RWPE2 (cell line): ENCODE results near the gene PCSK4.
"Not testable (repeated sequence)": the region's sequence is repeated elsewhere in the genome, so short reads cannot be mapped to it uniquely, and the experiment has no call there.

Experiments
- ATAC-seq: fragments of 200-7000 bp; cut with Tn5 transposase; 3 replicates; pipeline ENCODE4 v1.9.1; 2021; ENCODE audit warnings: low read depth
- DNase-seq: peaks from one replicate; pipeline ENCODE4 v3.0.0-alpha.2; 2020; ENCODE audit warnings: low spot score
- H3K27ac ChIP-seq: fragments of 450-650 bp; 2 replicates; pipeline ENCODE4 v1.5.1; 2017; ENCODE audit warnings: mild to moderate bottlenecking; ENCODE audit not compliant: poor library complexity, severe bottlenecking
- H3K27me3 ChIP-seq: fragments of 250-450 bp; sonication (Bioruptor Pico); 2 replicates; pipeline ENCODE4 v1.5.1; 2021; ENCODE audit warnings: mild to moderate bottlenecking, moderate library complexity; ENCODE audit not compliant: insufficient read depth, poor library complexity, severe bottlenecking
- H3K36me3 ChIP-seq: fragments of 250-450 bp; sonication (Bioruptor Pico); 2 replicates; pipeline ENCODE4 v1.5.1; 2020; ENCODE audit warnings: low read depth, mild to moderate bottlenecking, moderate library complexity
- H3K4me1 ChIP-seq: fragments of 250-450 bp; sonication (Bioruptor Pico); 2 replicates; pipeline ENCODE4 v1.5.1; 2021; ENCODE audit warnings: mild to moderate bottlenecking, moderate library complexity; ENCODE audit not compliant: insufficient read depth, poor library complexity, severe bottlenecking
- H3K4me3 ChIP-seq: fragments of 250-450 bp; sonication (Bioruptor Pico); 2 replicates; pipeline ENCODE4 v1.5.1; 2021; ENCODE audit warnings: mild to moderate bottlenecking, moderate library complexity; ENCODE audit not compliant: severe bottlenecking
- H3K9me3 ChIP-seq: fragments of 250-450 bp; sonication (Bioruptor Pico); 2 replicates; pipeline ENCODE4 v1.5.1; 2021; ENCODE audit warnings: mild to moderate bottlenecking, moderate library complexity; ENCODE audit not compliant: severe bottlenecking
- CTCF ChIP-seq: fragments of 450-650 bp; IDR thresholded peaks from one replicate; pipeline ENCODE4 v1.5.1; 2017; ENCODE audit warnings: mild to moderate bottlenecking, moderate library complexity; ENCODE audit not compliant: poor library complexity, severe bottlenecking

Gene PCSK4

DNA sequence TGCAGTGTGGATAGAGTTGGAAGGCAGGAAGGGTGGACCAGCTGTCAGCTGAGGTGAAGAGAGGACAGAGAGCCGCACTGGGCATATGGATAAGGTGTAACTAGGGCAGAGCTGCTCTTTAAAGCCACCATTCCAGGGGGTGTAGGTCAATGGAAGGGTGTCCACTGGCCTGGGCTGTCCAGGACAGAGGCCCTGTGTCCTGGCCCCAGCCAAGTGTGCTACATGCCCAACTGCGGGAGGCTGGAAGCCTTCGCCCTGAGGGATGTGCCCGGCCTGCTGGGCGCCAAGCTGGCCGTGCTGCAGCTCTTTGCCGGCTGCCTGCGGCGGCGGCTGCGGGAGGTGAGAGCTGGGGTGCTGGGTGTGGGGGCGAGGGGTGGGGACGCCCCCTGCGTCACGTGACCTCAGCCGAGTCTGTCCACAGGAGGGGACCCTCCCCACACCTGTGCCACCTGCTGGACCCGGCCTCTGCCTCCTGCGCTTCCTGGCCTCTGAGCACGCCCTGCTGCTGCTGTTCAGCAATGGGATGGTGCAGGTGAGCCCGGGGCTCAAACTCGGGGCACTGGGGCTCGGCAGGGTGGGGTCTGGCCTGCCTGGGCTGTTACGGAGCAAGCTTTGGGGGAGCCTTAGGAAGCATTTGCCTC, 43.5 kb upstream of the PCSK4 start:
- H3K4me1 ChIP-seq, result no peaks in the 10 kb centered on the region
- no peak overlapping the region for H3K27ac ChIP-seq
- H3K27me3 ChIP-seq, result no peaks in the 10 kb centered on the region
- no peak for TF ChIP-seq CTCF
- no peaks in the 10 kb centered on the region for H3K9me3 ChIP-seq
- no peak overlapping the region for H3K4me3 ChIP-seq
- DNase-seq, result no peak
- no peak for ATAC-seq
- H3K36me3 ChIP-seq, result no peaks in the 10 kb centered on the region

DNA sequence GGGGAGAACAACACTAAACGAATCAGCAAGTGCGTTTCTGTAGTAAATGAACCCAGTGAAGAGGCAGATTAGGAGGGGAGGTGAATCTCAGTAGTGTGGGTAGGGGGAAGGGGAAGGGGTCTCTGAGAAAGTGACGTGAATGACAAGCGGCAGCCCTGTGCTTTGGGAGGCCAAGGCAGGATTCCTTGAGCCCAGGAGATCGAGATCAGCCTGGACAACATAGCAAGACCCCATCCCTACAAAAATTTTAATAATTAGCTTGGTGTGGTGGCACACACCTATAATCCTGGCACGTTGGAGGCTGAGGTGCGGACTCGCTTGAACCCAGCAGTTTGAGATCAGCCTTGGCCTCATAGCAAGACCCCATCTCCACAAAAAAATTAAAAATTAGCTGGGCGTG, 41.9 kb upstream of the PCSK4 start:
- DNase-seq, result no peak

GRCh38 chr19:1531587-1531986, 41.4 kb upstream of the PCSK4 start:
- no peak overlapping the region for H3K27ac ChIP-seq
- H3K4me3 ChIP-seq, result no peak overlapping the region

More for the DNA sequence above, 41.9 kb upstream of the PCSK4 start:
- Histone ChIP-seq H3K4me1 (no peaks in the 10 kb centered on the region), H3K27ac (no peak overlapping the region), H3K9me3 (no peaks in the 10 kb centered on the region), H3K36me3 (no peaks in the 10 kb centered on the region), H3K4me3 (no peak overlapping the region), H3K27me3 (no peaks in the 10 kb centered on the region)
- no peak for TF ChIP-seq CTCF
- no peak for ATAC-seq

GRCh38 chr19:1530856-1531255, 40.7 kb upstream of the PCSK4 start:
- not testable (repeated sequence) for H3K27ac ChIP-seq, H3K4me1 ChIP-seq, DNase-seq, ATAC-seq, H3K36me3 ChIP-seq, H3K27me3 ChIP-seq, H3K9me3 ChIP-seq, H3K4me3 ChIP-seq

More at GRCh38 chr19:1531587-1531986, 41.4 kb upstream of the PCSK4 start:
- ATAC-seq, result no peak
- Histone ChIP-seq H3K36me3 (no peaks in the 10 kb centered on the region), H3K27me3 (no peaks in the 10 kb centered on the region), H3K9me3 (no peaks in the 10 kb centered on the region), H3K4me1 (no peaks in the 10 kb centered on the region)
- DNase-seq, result no peak
- TF ChIP-seq CTCF, result no peak

GRCh38 chr19:1529430-1529816, 39.3 kb upstream of the PCSK4 start:
- H3K27me3 ChIP-seq, result peaks cover 16% of the 10 kb centered on the region

More at GRCh38 chr19:1529430-1529816, 39.3 kb upstream of the PCSK4 start:
- H3K4me1 ChIP-seq, result no peaks in the 10 kb centered on the region
- no peak for TF ChIP-seq CTCF
- no peak overlapping the region for H3K4me3 ChIP-seq
- DNase-seq (no peak), ATAC-seq (no peak)
- no peak overlapping the region for H3K27ac ChIP-seq
- no peaks in the 10 kb centered on the region for H3K36me3 ChIP-seq
- H3K9me3 ChIP-seq, result no peaks in the 10 kb centered on the region
